HG03354 (cell line): Measurements from ENCODE around the gene NPL.

Experiments used
- ATAC-seq: cut with Tn5 transposase; IDR thresholded peaks from one replicate; pipeline ENCODE4 v1.9.1; 2021; ENCODE audit warnings: mild to moderate bottlenecking; ENCODE audit not compliant: unreplicated experiment, poor library complexity, severe bottlenecking

Gene NPL

GRCh38 chr1:182851825-182852224 is 62.3 kb downstream of the NPL start:
- no peak for ATAC-seq

GRCh38 chr1:182855911-182856310 is 66.3 kb downstream of the NPL start:
- no peak for ATAC-seq

GRCh38 chr1:182857212-182857611 is 67.6 kb downstream of the NPL start:
- no peak for ATAC-seq

- no peak for ATAC-seq
Measured at GRCh38 chr1:182860658-182861057, 71.1 kb downstream of the NPL start.

- no peak for ATAC-seq
Measured at GRCh38 chr1:182861994-182862393, 72.4 kb downstream of the NPL start.

- ATAC-seq, result no peak
Measured at GRCh38 chr1:182862827-182863226, 73.3 kb downstream of the NPL start.

GRCh38 chr1:182863940-182864339 is 74.4 kb downstream of the NPL start:
- no peak for ATAC-seq

- ATAC-seq, result no peak
Measured at GRCh38 chr1:182867861-182868260, 78.3 kb downstream of the NPL start.

- ATAC-seq, result no peak
Measured at GRCh38 chr1:182869241-182869666, 79.7 kb downstream of the NPL start.

GRCh38 chr1:182872881-182873280 is 83.3 kb downstream of the NPL start:
- ATAC-seq, result no peak

- no peak for ATAC-seq
Measured at GRCh38 chr1:182875889-182876288, 86.3 kb downstream of the NPL start.

GRCh38 chr1:182877331-182877730 is 87.8 kb downstream of the NPL start:
- no peak for ATAC-seq

GRCh38 chr1:182877842-182878241 is 88.3 kb downstream of the NPL start:
- ATAC-seq, result no peak
